NCI-H526 (cell line): ENCODE data around the gene BRICD5.

Experiments used
- DNase-seq, 2 experiments: peaks; one replicate each; lab custom pipeline; 2025; lab: John Stamatoyannopoulos, UW

Gene BRICD5

GRCh38 chr16:2180962-2181923 is 29.4 kb downstream of the BRICD5 start:
- no peak for DNase-seq

- no peak for DNase-seq
Measured at GRCh38 chr16:2180461-2180860, 30.2 kb downstream of the BRICD5 start.

GRCh38 chr16:2179576-2179975 is 31.1 kb downstream of the BRICD5 start:
- no peak for DNase-seq

GRCh38 chr16:2179107-2179501 is 31.6 kb downstream of the BRICD5 start:
- no peak for DNase-seq

DNA sequence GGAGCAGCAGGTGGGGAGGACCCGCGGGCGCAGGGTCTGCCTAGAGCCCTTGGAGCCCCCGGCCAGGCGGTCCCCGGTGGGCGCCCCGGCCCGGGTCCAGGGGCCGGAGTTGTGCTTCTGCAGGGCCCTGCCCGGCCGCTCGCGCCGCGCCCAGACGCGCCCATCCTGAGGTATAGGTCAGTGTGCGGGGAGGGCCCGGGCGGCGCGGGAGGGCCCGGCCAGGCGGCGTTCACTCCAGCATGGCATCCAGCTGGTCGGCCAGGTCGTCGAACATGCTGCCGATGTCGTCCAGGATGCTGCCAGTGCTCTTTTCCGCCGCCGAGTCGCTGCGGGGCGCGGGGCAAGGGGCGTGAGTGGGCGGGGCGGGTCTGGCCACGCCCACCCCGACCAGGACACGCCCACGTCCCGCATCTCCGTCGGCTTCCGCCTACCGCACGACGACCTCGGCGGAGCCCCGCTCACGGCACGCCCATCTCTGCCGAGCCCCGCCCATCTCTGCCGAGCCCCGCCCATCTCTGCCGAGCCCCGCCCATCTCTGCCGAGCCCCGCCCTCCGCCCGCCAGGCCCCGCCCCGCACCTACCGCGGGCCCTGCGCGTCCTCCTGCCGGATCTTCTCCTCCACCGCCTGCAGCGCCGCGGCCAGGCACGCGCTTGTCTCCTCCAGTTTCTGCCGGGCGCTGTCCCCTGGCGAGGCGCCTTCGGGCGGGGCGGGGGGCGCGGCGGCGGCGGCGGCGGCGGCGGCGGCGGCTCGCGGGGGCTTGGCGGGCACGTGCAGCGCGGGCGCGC is 32.1 kb downstream of the BRICD5 start:
- DNase-seq = peak in 1 of 2 experiments; percentile 43

GRCh38 chr16:2177561-2177960 is 33.1 kb downstream of the BRICD5 start:
- DNase-seq = no peak

DNA sequence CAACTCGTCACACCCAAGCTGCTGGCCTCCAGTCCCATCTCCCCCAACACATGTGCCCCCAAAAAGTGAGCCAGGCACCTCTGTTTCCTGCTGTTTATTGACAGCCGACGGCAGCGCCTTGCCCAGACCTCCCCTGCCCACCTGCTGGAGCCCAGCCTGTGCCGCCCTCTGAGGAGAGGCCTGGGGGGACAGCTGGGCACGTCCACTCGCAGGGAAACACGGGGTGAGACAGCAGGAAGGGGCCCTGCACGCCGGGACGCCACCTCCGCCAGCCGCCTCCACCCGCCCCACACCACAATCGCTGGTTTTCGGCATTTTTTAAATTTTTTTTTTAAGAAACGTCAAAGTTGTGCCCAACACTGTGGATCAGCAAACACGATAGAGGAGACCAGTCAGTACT is 33.6 kb downstream of the BRICD5 start:
- no peak for DNase-seq

DNA sequence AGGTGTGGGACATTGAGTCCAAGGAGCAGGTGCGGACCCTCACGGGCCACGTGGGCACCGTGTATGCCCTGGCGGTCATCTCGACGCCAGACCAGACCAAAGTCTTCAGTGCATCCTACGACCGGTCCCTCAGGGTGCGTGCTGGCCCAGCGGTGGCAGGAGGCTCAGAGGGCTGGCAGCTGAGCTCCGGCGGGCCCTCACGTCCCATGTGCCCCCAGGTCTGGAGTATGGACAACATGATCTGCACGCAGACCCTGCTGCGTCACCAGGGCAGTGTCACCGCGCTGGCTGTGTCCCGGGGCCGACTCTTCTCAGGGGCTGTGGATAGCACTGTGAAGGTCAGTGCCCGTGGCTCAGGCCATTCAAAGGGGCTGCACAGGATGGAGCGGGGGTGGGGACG is 34.6 kb downstream of the BRICD5 start:
- no peak for DNase-seq

DNA sequence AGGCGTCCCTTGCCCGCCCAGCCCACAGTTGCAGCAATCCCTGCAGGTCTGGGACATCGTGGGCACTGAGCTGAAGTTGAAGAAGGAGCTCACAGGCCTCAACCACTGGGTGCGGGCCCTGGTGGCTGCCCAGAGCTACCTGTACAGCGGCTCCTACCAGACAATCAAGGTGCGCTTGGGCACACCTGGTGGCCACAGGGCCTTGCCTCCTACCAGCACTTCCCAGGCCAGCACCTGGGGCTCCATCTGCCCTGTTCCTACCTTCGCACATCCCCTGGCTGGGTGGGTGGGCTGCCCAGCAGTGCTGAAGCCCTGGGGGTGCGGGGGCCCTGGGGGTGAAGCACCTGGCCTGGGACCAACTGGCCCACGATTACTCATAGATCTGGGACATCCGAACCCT is 35.2 kb downstream of the BRICD5 start:
- DNase-seq = no peak

- no peak for DNase-seq
Measured at GRCh38 chr16:2174396-2175131, 36.1 kb downstream of the BRICD5 start.

- DNase-seq = no peak
Measured at GRCh38 chr16:2173916-2174315, 36.7 kb downstream of the BRICD5 start.

DNA sequence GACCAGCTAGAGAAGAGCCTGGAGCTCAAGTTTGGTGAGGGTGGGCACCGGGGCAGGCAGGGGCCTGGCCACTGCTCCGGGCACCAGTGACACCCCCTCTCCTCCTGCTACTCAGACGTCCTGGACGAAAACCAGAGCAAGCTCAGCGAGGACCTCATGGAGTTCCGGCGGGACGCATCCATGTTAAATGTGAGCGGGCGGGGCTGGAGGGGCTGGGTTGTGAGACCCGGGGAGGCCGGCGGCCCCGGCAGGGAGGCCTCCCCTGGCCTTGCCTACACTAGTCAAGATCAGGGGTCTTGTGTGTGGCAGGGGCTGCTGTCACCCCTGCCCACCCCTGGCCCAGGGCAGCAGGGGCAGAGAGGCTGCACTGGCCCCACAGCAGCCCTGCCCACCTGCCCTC is 37.3 kb downstream of the BRICD5 start:
- DNase-seq = no peak

DNA sequence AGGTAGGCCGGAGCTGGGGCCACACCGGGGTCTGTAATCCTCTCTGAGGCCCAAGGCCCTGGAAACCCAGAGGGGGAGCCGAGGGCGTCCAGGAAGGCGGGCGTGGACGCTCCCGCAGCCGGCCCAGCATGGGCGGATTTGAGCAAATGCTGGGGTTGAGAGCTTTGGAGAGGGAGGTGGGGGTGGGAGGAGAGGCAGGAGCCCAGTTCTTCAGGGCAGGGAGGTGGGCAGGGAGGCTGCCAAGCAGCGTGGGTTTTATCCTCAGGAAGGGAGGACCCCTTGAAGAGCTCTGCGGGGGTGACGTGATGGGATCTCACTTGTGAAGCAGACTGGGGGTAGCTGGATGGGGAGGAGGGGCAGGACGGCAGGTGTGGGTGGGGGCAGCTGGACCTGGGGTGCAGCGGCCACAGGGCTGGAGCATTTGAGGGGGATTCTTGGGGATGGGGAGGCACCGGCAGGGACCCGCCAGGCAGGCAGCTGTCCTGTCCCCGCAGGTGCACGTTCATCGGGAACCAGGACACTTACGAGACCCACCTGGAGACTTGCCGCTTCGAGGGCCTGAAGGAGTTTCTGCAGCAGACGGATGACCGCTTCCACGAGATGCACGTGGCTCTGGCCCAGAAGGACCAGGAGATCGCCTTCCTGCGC is 37.9 kb downstream of the BRICD5 start:
- DNase-seq = no peak

DNA sequence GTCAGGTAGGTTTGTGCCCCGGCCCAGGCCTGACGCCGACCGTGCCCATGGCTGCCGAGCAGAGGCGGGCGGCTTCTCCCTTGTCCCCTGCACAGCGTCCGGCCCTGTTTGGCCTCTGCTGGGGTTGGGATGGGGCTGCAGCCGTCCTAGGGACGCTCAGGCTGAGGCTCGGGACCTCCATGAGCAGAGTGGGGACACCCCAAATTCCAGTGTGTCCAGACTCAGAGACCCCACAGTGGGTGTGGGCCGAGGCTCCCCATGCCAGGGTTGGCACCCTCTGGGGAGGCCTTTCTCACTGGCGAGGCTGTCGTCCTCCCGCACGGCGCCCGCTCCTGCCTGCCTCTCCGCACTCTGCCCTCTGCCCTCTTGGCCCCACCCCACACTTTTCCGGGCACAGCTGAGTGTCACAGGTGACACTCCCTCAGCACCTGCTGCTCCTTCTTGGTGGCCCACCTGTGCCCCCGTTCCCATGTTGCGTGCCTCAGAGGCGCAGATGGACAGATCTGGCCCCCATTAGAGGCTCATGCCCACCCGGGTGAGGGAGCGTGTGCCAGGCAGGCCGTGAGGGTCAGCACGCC is 39.0 kb downstream of the BRICD5 start:
- no peak for DNase-seq

- no peak for DNase-seq
Measured at GRCh38 chr16:2170587-2171435, 39.9 kb downstream of the BRICD5 start.

GRCh38 chr16:2170080-2170479 is 40.6 kb downstream of the BRICD5 start:
- DNase-seq = no peak

DNA sequence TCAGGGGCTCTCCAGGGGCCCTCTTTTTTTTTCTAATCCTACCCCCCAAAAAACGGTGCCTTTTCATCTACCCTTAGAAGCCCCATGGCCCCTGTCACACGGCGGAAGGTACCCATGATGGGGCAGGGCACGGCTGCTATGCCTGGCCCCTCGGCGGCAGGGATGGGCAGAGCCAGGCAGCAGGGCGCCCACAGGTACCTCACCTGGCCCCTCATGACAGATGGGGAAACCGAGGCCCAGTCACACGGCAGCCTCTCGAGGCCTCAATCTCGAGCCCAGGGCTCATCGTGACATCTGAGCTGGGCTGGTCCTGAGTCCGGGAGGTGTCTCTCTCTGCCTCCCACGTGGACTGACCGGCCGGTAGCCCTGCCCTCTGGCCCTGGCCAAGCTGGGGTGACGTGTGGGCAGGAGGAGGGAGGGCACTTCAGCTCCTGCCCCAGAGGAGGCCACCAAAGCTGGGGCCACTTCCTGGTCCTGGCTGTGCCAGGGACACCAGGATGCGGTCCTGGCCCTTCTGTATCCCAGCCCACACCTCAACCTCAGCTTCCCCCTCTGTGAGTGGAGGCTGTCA is 43.5 kb downstream of the BRICD5 start:
- DNase-seq = no peak

GRCh38 chr16:2166263-2167067 is 44.2 kb downstream of the BRICD5 start:
- no peak for DNase-seq

DNA sequence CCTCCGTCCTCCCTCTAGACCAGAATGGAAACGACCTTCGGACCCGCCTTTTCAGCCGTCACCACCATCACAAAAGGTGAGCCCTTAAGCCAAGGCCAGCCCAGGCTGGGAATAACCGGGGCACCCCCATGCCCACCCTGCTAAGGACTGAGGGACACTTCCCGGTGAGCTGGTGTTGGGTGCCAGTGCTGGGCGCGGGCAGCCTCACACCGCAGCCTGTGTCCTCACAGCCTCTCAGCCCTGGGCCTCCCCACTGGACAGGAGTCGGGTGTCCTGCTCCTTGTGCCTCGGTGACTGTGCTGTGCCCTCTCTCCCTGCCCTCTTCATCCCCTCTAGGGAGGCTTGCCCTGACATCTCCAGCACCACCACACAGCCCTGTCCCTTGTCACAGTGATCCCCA is 44.8 kb downstream of the BRICD5 start:
- no peak for DNase-seq
